Endometrium (tissue), 2 donors: ENCODE data around the gene FOXQ1.

Experiments used
- FAIRE-seq: peaks from 2 replicates; lab custom pipeline; 2012; peaks lifted over from hg19 to GRCh38; lab: Jason Lieb, UNC
- donor health status: control.
- donor health status: control.

Gene FOXQ1

DNA sequence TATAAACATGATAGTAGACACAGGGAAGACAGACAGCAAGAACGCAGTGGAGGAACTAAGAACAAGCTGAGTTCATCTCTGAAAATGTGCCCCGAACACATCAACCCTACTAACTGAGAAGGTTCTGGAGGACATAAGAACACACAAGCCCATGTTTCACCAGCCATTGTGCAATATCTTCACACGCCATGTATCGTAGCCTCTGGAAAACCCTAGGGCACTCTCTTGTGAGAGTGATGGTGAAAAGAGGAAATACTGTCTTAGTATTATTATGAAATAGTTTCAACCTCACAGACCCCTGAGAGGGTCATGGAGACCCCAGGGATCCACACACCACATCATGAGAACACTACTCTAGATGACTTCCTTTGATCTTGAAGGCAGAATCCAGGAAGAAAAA lies 51.4 kb downstream of the FOXQ1 start:
- no peak for FAIRE-seq

DNA sequence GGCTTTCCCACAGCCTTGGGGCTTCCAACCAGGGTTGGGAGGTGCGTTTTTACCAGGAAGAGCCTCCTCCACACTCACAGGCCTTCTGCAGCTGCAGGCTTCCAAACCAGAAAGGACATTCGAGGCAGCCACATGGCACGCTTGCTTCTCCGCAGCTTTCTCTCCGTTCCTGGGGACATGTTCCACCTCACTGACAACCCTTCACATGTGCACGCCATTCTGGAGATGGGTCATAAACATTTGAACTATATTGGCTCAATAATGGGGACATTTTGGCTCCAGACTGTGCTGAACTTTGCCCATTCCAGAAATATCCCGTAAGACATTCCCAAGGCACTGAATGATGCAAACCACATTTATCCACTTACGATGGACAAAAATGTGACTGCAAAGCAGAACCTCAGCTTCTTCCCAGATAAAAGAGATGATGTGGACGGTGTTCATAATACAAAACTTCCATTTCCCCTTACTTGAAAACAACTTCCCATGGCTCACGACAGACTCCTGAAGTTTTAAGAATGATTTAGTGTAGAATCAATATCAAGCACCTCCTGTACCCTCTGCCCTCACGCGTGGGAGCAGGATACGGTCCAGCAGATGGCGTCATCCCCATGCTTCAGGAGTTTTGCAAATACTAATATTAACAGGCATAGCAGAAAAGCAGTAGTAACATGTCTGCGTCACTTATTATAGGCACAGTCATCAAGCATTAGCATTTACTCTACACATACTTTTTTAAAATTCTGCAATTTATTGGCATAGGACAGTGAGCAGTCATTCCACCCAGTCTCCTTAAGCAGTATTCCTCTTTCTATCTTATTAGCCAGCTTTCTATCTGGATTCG lies 52.1 kb downstream of the FOXQ1 start:
- no peak for FAIRE-seq
